Measurements from ENCODE around the gene ARHGEF4.

ARHGEF4 gene

GRCh38 chr2:131036269-131036668 is 199.6 kb downstream of the ARHGEF4 start:
- DNase-seq (ENCODE audit: low read depth in 4 of 4, low spot score in 1 of 4), result no peak

DNA sequence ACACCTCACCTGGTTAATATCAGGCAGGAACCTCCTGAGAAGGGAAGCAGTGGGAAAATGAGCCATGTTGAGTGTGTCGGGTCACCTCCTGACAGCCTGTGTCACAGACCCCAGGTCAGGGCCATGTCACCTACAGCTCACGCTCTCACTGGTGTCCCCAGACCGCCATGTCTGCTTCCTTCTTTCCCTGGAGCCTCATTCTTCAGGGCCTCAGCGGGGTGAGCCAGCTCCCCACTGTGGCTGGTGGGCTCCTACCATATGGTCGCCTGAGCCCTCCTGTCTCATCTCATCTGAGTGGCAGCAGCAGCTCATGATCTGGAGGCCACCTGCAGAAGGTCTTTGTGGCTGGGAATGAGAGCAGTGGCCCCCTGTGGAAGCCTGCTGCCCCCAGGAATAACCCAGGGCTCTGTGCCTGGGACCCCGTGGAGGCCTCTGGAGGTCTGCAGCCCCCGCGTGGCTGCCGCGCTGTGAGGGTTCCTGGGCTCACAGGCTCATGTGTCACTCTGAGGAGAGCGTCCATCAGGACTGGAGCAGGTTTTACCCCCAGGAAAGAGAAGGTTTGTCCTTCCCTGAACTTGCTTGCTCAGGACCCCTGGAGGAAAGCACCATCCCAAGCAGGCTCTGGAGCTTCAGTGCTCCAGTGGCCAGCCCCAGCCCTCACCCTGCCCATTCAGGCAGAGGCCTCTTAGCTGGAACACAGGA is 200.1 kb downstream of the ARHGEF4 start:
- DNase-seq (ENCODE audit: low read depth in 4 of 4, low spot score in 1 of 4), result no peak

DNA sequence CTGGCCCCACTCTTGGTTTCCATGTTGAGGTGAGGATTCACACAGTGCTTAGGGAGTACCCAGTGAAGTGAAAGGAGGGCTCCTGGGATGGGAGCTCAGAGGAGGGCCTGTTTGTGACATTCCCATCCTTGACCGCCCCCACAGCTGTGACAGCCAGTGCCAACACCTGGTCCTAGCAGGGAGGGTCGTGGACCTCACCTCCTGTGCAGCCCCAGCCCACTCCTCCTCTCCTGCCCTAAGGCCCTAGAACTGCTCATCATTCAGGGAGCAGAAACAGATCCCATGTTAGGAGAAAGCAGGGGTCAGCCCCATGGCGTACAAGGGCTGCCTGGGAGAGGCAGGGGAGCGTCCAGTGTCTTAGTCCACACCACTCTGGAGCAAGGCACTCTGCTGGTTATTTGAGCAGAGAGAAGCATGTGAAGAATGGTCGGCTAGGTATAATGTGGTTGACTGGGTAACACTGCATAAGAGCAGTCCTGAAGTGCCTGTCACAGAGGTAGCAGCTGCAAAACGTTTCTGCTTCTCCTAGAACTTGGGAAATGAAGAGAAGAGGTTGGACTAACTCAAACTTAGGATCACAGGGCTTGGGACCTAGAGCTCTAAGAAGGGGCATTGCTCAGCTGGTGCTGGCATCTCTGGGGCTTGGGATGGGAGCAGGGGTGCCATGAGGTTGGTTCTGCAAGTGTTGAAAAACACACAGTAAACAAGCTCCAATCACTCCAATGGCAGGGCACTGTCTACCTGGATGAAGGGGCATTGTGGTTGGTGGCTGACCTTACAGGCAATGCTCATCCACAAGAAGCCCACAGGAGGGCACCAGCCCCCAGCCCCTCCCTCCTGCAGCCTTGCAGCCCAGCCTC is 200.9 kb downstream of the ARHGEF4 start:
- no peak for DNase-seq (ENCODE audit: low read depth in 4 of 4, low spot score in 1 of 4)

DNA sequence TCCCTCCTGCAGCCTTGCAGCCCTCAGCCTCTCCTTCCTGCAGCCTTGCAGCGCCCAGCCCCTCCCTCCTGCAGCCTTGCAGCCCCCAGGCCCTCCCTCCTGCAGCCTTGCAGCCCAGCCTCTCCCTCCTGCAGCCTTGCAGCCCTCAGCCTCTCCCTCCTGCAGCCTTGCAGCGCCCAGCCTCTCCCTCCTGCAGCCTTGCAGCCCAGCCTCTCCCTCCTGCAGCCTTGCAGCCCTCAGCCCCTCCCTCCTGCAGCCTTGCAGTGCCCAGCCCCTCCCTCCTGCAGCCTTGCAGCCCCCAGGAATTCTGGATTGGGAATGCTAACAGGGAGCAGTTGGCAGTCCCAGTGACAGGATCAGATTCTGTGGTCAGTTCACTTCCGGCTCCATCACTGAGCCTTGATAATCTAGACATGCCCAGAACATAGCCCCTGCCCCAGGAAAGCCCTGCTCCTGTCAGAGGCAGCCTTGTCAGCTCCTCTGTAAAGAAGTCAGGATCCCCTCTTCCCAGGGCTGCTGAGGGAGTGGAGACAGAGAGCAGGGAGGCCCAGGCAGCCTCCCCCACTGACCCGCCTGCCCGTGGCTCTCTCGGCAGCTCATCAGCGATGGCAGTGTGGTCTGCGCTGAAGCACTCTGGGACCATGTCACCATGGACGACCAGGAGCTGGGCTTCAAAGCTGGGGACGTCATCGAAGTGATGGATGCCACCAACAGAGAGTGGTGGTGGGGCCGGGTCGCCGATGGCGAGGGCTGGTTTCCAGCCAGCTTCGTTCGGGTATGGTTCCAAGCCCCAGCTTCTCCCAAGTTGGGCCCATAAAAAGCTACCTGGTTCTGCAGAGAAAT is 201.8 kb downstream of the ARHGEF4 start:
- DNase-seq (ENCODE audit: low read depth in 4 of 4, low spot score in 1 of 4), result no peak

DNA sequence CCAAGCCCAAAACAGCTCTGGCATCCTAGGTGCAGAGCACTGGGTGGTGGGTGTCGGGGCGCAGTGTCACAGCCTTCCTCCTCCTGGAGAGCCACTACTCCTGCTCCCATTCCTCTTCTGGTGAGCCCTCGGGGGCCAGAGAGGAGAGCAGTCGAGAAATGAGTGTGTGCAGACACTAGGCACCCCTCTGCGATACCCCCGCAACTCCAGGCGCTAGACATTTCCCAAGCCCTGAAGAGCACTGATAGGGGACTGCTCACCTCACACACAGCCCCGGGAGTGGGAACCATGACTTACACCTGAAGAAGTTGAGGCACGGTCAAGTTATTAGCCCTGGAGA is 202.4 kb downstream of the ARHGEF4 start:
- DNase-seq (ENCODE audit: low read depth in 4 of 4, low spot score in 1 of 4), result no peak

- DNase-seq (ENCODE audit: low read depth in 4 of 4, low spot score in 1 of 4), result no peak
These were observed 202.8 kb downstream of the ARHGEF4 start for GRCh38 chr2:131039535-131039907.

DNA sequence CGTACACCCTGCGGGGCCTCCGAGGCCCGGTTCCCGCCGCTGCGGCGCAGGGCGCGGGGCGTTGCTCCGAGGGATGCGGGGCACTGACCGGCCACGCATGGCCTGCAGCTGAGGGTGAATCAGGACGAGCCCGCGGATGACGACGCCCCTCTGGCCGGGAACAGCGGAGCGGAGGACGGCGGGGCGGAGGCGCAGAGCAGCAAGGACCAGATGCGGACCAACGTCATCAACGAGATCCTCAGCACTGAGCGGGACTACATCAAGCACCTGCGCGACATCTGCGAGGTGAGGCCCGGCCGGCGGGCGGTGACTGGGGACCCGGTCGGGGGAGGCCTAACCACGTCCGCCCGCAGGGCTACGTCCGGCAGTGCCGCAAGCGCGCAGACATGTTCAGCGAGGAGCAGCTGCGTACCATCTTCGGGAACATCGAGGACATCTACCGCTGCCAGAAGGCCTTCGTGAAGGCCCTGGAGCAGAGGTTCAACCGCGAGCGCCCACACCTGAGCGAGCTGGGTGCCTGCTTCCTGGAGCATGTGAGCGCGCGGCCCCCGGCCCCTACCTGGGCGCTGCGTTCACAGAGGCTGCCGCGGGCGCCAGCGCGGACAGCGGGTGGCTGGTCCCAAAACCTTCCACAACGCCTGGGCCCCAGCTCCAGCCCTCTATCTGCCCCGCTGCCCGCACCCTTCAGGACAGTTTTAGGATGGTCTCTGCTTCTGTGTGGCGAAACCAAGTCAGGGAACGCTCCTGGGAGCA is 203.4 kb downstream of the ARHGEF4 start:
- DNase-seq (ENCODE audit: low read depth in 4 of 4, low spot score in 1 of 4), result no peak

- DNase-seq (ENCODE audit: low read depth in 4 of 4, low spot score in 1 of 4), result no peak
These were observed 204.1 kb downstream of the ARHGEF4 start for GRCh38 chr2:131040661-131041401.

- DNase-seq (ENCODE audit: low read depth in 4 of 4, low spot score in 1 of 4), result no peak
These were observed 204.9 kb downstream of the ARHGEF4 start for GRCh38 chr2:131041402-131042147.

GRCh38 chr2:131042148-131042775 is 205.5 kb downstream of the ARHGEF4 start:
- DNase-seq (ENCODE audit: low read depth in 4 of 4, low spot score in 1 of 4), result no peak

DNA sequence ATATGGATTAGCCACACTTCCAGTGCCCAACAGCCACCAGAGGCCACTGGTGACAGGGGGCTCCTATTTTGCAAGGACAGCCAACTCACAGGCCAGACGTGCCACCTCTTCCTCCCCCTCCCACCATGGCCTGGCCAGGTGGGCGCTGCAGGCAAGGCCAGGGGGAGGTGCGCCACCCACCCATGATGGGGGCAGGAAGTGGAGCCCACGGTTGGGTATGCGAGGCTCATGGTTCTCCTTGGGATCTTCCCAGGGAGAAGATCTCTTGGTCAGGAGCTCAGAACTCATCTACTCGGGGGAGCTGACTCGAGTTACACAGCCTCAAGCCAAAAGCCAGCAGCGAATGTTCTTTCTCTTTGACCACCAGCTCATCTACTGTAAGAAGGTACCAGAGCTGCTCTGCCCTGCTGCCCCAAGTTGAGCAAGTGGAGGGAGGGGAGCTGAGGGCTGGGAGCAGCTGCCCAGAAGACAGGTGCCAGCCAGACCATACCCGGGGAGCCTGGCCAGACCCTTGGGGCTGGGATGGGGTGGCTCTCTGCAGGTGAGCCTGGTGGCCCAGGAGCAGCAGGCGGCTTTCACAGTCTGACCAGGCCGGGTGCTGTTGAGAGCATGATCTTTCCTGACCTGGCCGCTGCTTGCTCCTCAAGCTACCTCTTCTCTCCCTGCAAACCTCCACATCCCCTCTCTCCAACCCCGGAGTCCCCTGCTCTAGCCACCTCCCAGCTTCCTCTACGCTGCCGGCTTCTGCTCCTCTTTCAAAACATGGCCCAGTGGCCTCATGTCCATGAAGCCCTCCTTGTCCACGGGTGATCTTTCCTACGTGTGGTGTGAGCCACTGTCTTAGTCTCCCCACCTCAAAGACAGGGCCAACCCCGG is 206.7 kb downstream of the ARHGEF4 start:
- no peak for DNase-seq (ENCODE audit: low read depth in 4 of 4, low spot score in 1 of 4)

DNA sequence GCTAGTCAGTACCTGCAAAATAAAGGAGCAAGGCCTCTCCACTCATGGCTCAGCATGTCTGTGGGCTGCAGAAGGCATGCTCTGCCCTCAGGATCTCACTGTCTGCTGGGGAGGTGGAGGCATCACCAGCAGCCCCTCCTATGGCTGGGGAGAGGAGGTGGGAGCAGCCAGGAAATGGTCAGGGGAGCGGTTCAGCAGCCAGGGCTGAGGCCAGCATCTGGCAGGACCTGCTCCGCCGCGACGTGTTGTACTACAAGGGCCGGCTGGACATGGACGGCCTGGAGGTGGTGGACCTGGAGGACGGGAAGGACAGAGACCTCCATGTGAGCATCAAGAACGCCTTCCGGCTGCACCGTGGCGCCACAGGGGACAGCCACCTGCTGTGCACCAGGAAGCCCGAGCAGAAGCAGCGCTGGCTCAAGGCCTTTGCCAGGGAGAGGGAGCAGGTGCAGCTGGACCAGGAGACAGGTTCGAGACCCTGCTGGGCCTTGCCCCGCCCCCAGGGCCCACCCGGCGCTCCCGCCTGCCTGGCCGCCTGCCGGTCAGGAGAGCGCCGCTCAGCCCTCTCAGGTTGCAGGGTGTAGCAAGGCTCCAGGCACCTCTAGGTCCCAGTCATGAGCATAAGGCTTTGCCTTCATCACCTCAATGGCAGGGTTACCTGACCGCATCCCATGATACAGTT is 207.5 kb downstream of the ARHGEF4 start:
- DNase-seq (ENCODE audit: low read depth in 4 of 4, low spot score in 1 of 4), result no peak

- no peak for DNase-seq (ENCODE audit: low read depth in 4 of 4, low spot score in 1 of 4)
These were observed 208.0 kb downstream of the ARHGEF4 start for GRCh38 chr2:131044757-131045150.

- DNase-seq (ENCODE audit: low read depth in 4 of 4, low spot score in 1 of 4), result no peak
These were observed 208.7 kb downstream of the ARHGEF4 start for GRCh38 chr2:131045286-131046027.

DNA sequence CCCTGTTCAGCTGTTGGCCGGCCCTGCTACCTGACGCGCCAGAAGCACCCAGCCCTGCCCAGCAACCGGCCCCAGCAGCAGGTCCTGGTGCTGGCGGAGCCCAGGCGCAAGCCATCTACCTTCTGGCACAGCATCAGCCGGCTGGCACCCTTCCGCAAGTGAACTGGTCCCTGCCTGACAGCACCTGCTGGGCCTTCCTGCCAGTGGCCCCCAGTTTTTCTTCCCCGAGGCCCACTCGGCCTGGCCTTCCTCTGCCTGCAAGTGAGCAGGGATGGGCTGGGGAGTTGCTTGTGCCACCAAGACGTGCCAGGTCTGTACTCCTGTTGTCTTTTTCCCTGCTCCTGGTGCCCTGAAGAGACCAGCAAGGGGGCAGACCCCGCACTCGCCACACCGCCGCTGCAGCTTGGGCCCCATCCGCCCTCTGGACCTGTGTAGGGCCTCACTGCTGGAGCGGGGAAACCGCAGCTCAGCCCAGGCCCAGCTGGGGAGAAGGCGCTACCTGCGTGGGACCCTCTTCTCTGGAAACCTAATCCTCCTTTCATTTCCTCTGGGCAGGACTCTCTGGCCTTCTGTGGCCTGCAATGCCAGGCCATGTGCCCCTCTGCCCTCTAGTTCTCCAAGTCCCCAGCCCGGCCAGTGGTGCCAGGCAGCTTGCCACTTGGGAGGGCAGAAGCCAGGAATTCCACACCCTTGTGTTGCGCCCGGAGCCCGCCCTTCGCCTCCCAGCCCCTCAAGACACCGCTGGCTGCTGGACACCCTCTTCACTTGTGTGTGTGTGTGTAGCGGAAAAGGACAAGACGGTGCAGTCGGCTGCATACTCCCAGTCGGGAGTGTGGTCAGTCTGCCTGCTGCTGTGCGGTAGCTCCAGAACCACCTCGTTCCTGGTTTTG is 209.6 kb downstream of the ARHGEF4 start:
- DNase-seq (ENCODE audit: low read depth in 4 of 4, low spot score in 1 of 4), result no peak

Measured in stimulated activated CD4-positive, alpha-beta T cell treated with anti-CD3 and anti-CD28 coated beads, Interleukin-1b, Interleukin-23, amount 100 ng/mL, for 24 hours (primary cell).